ENCODE measurements around the gene ZNF83. TPM values are rescaled to one million over a fixed set of nuclear protein-coding genes. Genes with fewer than 3 reads are reported as not detected.
"Not testable (repeated sequence)": the region's sequence is repeated elsewhere in the genome, so short reads cannot be mapped to it uniquely, and the experiment has no call there.

Gene ZNF83
- total and polyA plus RNA-seq, 5 donors from 2014 or later, result 8.3 to 63.7 (median 13.5) TPM

GRCh38 chr19:52640916-52641315, 2.8 kb upstream of the ZNF83 start:
- no peaks in the 10 kb centered on the region for H3K36me3 ChIP-seq (ENCODE audit: control insufficient read depth, insufficient read depth, low read length)
- peaks cover 8% of the 10 kb centered on the region for H3K36me3 Mint-ChIP-seq
- ATAC-seq (ENCODE audit: low read depth in 2 of 2), result no peak
- peaks cover 0 to 41% (median 13%) of the 10 kb centered on the region in 7 donors for H3K9me3 Mint-ChIP-seq
- H3K27me3 ChIP-seq (ENCODE audit: control insufficient read depth, insufficient read depth, low read length), result no peaks in the 10 kb centered on the region
- H3K4me3 Mint-ChIP-seq, result no peak overlapping the region
- H3K4me1 ChIP-seq (ENCODE audit: control insufficient read depth, insufficient read depth, low read length, poor library complexity, severe bottlenecking), result peaks cover 10% of the 10 kb centered on the region
- H3K4me1 Mint-ChIP-seq, result peaks cover 4 to 27% (median 14%) of the 10 kb centered on the region in 4 donors
- H3K27me3 Mint-ChIP-seq, result no peaks in the 10 kb centered on the region
- no peak overlapping the region for H3K27ac ChIP-seq (ENCODE audit: insufficient read depth, low read length, poor library complexity, severe bottlenecking)
- H3K4me3 ChIP-seq (ENCODE audit: low read depth, low read length), result no peak overlapping the region
- peaks cover 7 to 32% of the 10 kb centered on the region in 2 experiments for H3K9me3 ChIP-seq (ENCODE audit: control insufficient read depth in 2 of 2, low read length in 2 of 2)
- no peak overlapping the region for H3K27ac Mint-ChIP-seq
- DNase-seq, result no peak

GRCh38 chr19:52639996-52640395, 1.8 kb upstream of the ZNF83 start:
- Histone ChIP-seq H3K4me1 (ENCODE audit: control insufficient read depth, insufficient read depth, low read length, poor library complexity, severe bottlenecking) (peaks cover 10% of the 10 kb centered on the region), H3K4me3 (ENCODE audit: low read depth, low read length) (no peak overlapping the region), H3K36me3 (ENCODE audit: control insufficient read depth, insufficient read depth, low read length) (peaks cover 1% of the 10 kb centered on the region), H3K27me3 (ENCODE audit: control insufficient read depth, insufficient read depth, low read length) (no peaks in the 10 kb centered on the region), H3K9me3 (ENCODE audit: control insufficient read depth in 2 of 2, low read length in 2 of 2) (peaks cover 4 to 23% of the 10 kb centered on the region in 2 experiments), H3K27ac (ENCODE audit: insufficient read depth, low read length, poor library complexity, severe bottlenecking) (no peak overlapping the region)
- ATAC-seq (ENCODE audit: low read depth in 2 of 2) (no peak), DNase-seq (no peak)
- Mint-ChIP-seq H3K4me3 (peak overlapping the region in 2 of 4 donors; percentile 36 to 60), H3K36me3 (peaks cover 10% of the 10 kb centered on the region), H3K27ac (no peak overlapping the region), H3K4me1 (peaks cover 4 to 29% (median 14%) of the 10 kb centered on the region in 4 donors), H3K27me3 (no peaks in the 10 kb centered on the region), H3K9me3 (peaks cover 0 to 32% (median 13%) of the 10 kb centered on the region in 7 donors)

- Histone ChIP-seq H3K36me3 (ENCODE audit: control insufficient read depth, insufficient read depth, low read length) (peaks cover 11% of the 10 kb centered on the region), H3K4me3 (ENCODE audit: low read depth, low read length) (peak overlapping the region; percentile 79), H3K27ac (ENCODE audit: insufficient read depth, low read length, poor library complexity, severe bottlenecking) (peak overlapping the region; percentile 86), H3K9me3 (ENCODE audit: control insufficient read depth in 2 of 2, low read length in 2 of 2) (peaks cover 2 to 9% of the 10 kb centered on the region in 2 experiments), H3K27me3 (ENCODE audit: control insufficient read depth, insufficient read depth, low read length) (no peaks in the 10 kb centered on the region), H3K4me1 (ENCODE audit: control insufficient read depth, insufficient read depth, low read length, poor library complexity, severe bottlenecking) (peaks cover 10% of the 10 kb centered on the region)
- Mint-ChIP-seq H3K27ac (peak overlapping the region in 2 of 3 donors; percentile 52 to 100), H3K4me3 (peak overlapping the region; percentile 94 to 99 (median 96)), H3K9me3 (peaks cover 0 to 24% (median 9%) of the 10 kb centered on the region in 7 donors), H3K27me3 (no peaks in the 10 kb centered on the region), H3K4me1 (peaks cover 4 to 30% (median 15%) of the 10 kb centered on the region in 4 donors), H3K36me3 (peaks cover 11% of the 10 kb centered on the region)
- ATAC-seq (ENCODE audit: low read depth in 2 of 2) (no peak), DNase-seq (no peak)
These were observed 446 bp upstream of the ZNF83 start for GRCh38 chr19:52638601-52639000.

GRCh38 chr19:52635786-52636570, 2.2 kb downstream of the ZNF83 start:
- Mint-ChIP-seq H3K9me3 (peaks cover 0 to 14% (median 4%) of the 10 kb centered on the region in 7 donors), H3K4me3 (peak overlapping the region; percentile 94 to 99 (median 96)), H3K36me3 (peaks cover 23% of the 10 kb centered on the region), H3K4me1 (peaks cover 5 to 37% (median 19%) of the 10 kb centered on the region in 4 donors), H3K27ac (no peak overlapping the region), H3K27me3 (no peaks in the 10 kb centered on the region)
- H3K27ac ChIP-seq (ENCODE audit: insufficient read depth, low read length, poor library complexity, severe bottlenecking), result no peak overlapping the region
- DNase-seq (no peak), ATAC-seq (ENCODE audit: low read depth in 2 of 2) (no peak)
- H3K4me3 ChIP-seq (ENCODE audit: low read depth, low read length), result no peak overlapping the region
- peaks cover 10% of the 10 kb centered on the region for H3K4me1 ChIP-seq (ENCODE audit: control insufficient read depth, insufficient read depth, low read length, poor library complexity, severe bottlenecking)
- peaks cover 2 to 9% of the 10 kb centered on the region in 2 experiments for H3K9me3 ChIP-seq (ENCODE audit: control insufficient read depth in 2 of 2, low read length in 2 of 2)
- peaks cover 11% of the 10 kb centered on the region for H3K36me3 ChIP-seq (ENCODE audit: control insufficient read depth, insufficient read depth, low read length)
- no peaks in the 10 kb centered on the region for H3K27me3 ChIP-seq (ENCODE audit: control insufficient read depth, insufficient read depth, low read length)

GRCh38 chr19:52627441-52627840, 10.7 kb downstream of the ZNF83 start:
- H3K27ac ChIP-seq (ENCODE audit: insufficient read depth, low read length, poor library complexity, severe bottlenecking); H3K27ac Mint-ChIP-seq; H3K4me1 ChIP-seq (ENCODE audit: control insufficient read depth, insufficient read depth, low read length, poor library complexity, severe bottlenecking); H3K27me3 Mint-ChIP-seq; DNase-seq; H3K4me3 ChIP-seq (ENCODE audit: low read depth, low read length); ATAC-seq (ENCODE audit: low read depth in 2 of 2); H3K4me3 Mint-ChIP-seq; H3K27me3 ChIP-seq (ENCODE audit: control insufficient read depth, insufficient read depth, low read length): not testable (repeated sequence)
- peaks cover 0 to 21% (median 5%) of the 10 kb centered on the region in 4 donors for H3K4me1 Mint-ChIP-seq
- peaks cover 0 to 21% (median 4%) of the 10 kb centered on the region in 7 donors for H3K9me3 Mint-ChIP-seq
- peaks cover 46% of the 10 kb centered on the region for H3K36me3 ChIP-seq (ENCODE audit: control insufficient read depth, insufficient read depth, low read length)
- peaks cover 37% of the 10 kb centered on the region for H3K36me3 Mint-ChIP-seq
- H3K9me3 ChIP-seq (ENCODE audit: control insufficient read depth in 2 of 2, low read length in 2 of 2), result peaks cover 27 to 45% of the 10 kb centered on the region in 2 experiments

- Mint-ChIP-seq H3K4me3 (no peak overlapping the region), H3K27me3 (no peaks in the 10 kb centered on the region), H3K9me3 (peaks cover 0 to 24% (median 4%) of the 10 kb centered on the region in 7 donors), H3K36me3 (peaks cover 37% of the 10 kb centered on the region), H3K27ac (no peak overlapping the region), H3K4me1 (peaks cover 0 to 22% (median 4%) of the 10 kb centered on the region in 4 donors)
- Histone ChIP-seq H3K9me3 (ENCODE audit: control insufficient read depth in 2 of 2, low read length in 2 of 2) (peaks cover 31 to 50% of the 10 kb centered on the region in 2 experiments), H3K27me3 (ENCODE audit: control insufficient read depth, insufficient read depth, low read length) (no peaks in the 10 kb centered on the region), H3K36me3 (ENCODE audit: control insufficient read depth, insufficient read depth, low read length) (peaks cover 51% of the 10 kb centered on the region), H3K4me3 (ENCODE audit: low read depth, low read length) (no peak overlapping the region), H3K27ac (ENCODE audit: insufficient read depth, low read length, poor library complexity, severe bottlenecking) (no peak overlapping the region), H3K4me1 (ENCODE audit: control insufficient read depth, insufficient read depth, low read length, poor library complexity, severe bottlenecking) (no peaks in the 10 kb centered on the region)
- DNase-seq (no peak), ATAC-seq (ENCODE audit: low read depth in 2 of 2) (no peak)
These were observed 11.2 kb downstream of the ZNF83 start for GRCh38 chr19:52626915-52627314.

- no peak for DNase-seq
- Mint-ChIP-seq H3K27ac (peak overlapping the region in 1 of 3 donors; percentile 29), H3K9me3 (peaks cover 0 to 47% (median 13%) of the 10 kb centered on the region in 7 donors)
These were observed 15.9 kb downstream of the ZNF83 start for GRCh38 chr19:52622261-52622660.

More at GRCh38 chr19:52622261-52622660, 15.9 kb downstream of the ZNF83 start:
- Mint-ChIP-seq H3K27me3 (no peaks in the 10 kb centered on the region), H3K4me1 (peaks cover 0 to 19% (median 11%) of the 10 kb centered on the region in 4 donors), H3K4me3 (peak overlapping the region in 1 of 4 donors; percentile 52), H3K36me3 (peaks cover 15% of the 10 kb centered on the region)
- Histone ChIP-seq H3K4me3 (ENCODE audit: low read depth, low read length) (no peak overlapping the region), H3K36me3 (ENCODE audit: control insufficient read depth, insufficient read depth, low read length) (peaks cover 89% of the 10 kb centered on the region), H3K9me3 (ENCODE audit: control insufficient read depth in 2 of 2, low read length in 2 of 2) (peaks cover 51 to 83% of the 10 kb centered on the region in 2 experiments), H3K27ac (ENCODE audit: insufficient read depth, low read length, poor library complexity, severe bottlenecking) (no peak overlapping the region), H3K27me3 (ENCODE audit: control insufficient read depth, insufficient read depth, low read length) (no peaks in the 10 kb centered on the region), H3K4me1 (ENCODE audit: control insufficient read depth, insufficient read depth, low read length, poor library complexity, severe bottlenecking) (no peaks in the 10 kb centered on the region)
- no peak for ATAC-seq (ENCODE audit: low read depth in 2 of 2)

All from CD4-positive, CD25-positive, alpha-beta regulatory T cell (primary cell).